GM12878 (cell line): ENCODE data around the gene LTK. TPM values are rescaled to one million over a fixed set of nuclear protein-coding genes. Genes with fewer than 3 reads are reported as not detected.

Experiments used
- ATAC-seq: fragments of 200-7000 bp; cut with Tn5 transposase; 3 replicates; pipeline ENCODE4 v1.9.1; 2020; ENCODE audit warnings: mild to moderate bottlenecking, moderate library complexity
- Bru-seq: library from RNA; stranded (reverse); fragments of 400-500 nt; gene quantifications from one replicate; lab custom pipeline; 2021; lab: Mats Ljungman, UMichigan
- BruChase-seq, 2 experiments: library from RNA; stranded (reverse); fragments of 400-500 nt; gene quantifications; one replicate each; lab custom pipeline; 2021; lab: Mats Ljungman, UMichigan
- BruUV-seq: library from RNA; stranded (reverse); fragments of 400-500 nt; replicated peaks from 2 replicates; lab custom pipeline; 2021; lab: Mats Ljungman, UMichigan
- CTCF ChIA-PET: fragments of 300-600 bp; sonication (Branson Sonifier 250); formaldehyde crosslinking; extraction: SDS; loops from one replicate; lab custom pipeline; 2021; ENCODE audit warnings: inconsistent platforms; lab: Yijun Ruan, JAX
- POLR2A ChIA-PET: fragments of 350-600 bp; formaldehyde crosslinking; extraction: SDS; loops from one replicate; lab custom pipeline; 2021; ENCODE audit warnings: inconsistent platforms; lab: Charles Lee
- RAD21 ChIA-PET: fragments of 300-600 bp; sonication (Branson Sonifier 250); formaldehyde crosslinking; loops from one replicate; lab custom pipeline; 2023; ENCODE audit warnings: antibody characterized with exemption; ENCODE audit not compliant: unreplicated experiment; lab: Charles Lee
- SMC1A ChIA-PET: fragments of 300-600 bp; sonication (Branson Sonifier 250); formaldehyde crosslinking; loops from one replicate; lab custom pipeline; 2023; ENCODE audit not compliant: unreplicated experiment, uncharacterized antibody; lab: Charles Lee
- DNase-seq: peaks from one replicate; pipeline ENCODE4 v3.0.0-alpha.2; 2011; ENCODE audit warnings: low read depth, low spot score
- FAIRE-seq: peaks from 3 replicates; lab custom pipeline; 2011; peaks lifted over from hg19 to GRCh38; lab: Jason Lieb, UNC
- H2AFZ ChIP-seq: 2 replicates; pipeline ENCODE4 v1.6.0; 2011; ENCODE audit warnings: low read depth, low read length, control low read depth; ENCODE audit not compliant: control insufficient read depth
- H3K27ac ChIP-seq: 2 replicates; pipeline ENCODE4 v1.5.1; 2011; ENCODE audit warnings: control low read depth; ENCODE audit not compliant: control insufficient read depth, insufficient read depth
- H3K27me3 ChIP-seq, 2 experiments: replicated peaks in 1 of 2; 2 replicates each; pipeline versions ENCODE4 v1.6.0 to v1.6.1; 2011; ENCODE audit warnings: low read length in 1 of 2; ENCODE audit not compliant: control insufficient read depth in 2 of 2, insufficient read depth in 2 of 2
- H3K36me3 ChIP-seq, 2 experiments: 2 replicates each; pipeline ENCODE4 v1.5.1; 2011; ENCODE audit warnings: low read length in 1 of 2; ENCODE audit not compliant: control insufficient read depth in 2 of 2, insufficient read depth in 2 of 2
- H3K4me1 ChIP-seq: 2 replicates; pipeline ENCODE4 v1.6.1; 2011; ENCODE audit warnings: mild to moderate bottlenecking, low read length, moderate library complexity, mixed read lengths; ENCODE audit not compliant: control insufficient read depth, insufficient read depth
- H3K4me2 ChIP-seq: 2 replicates; pipeline ENCODE4 v1.6.0; 2011; ENCODE audit warnings: control low read depth; ENCODE audit not compliant: control insufficient read depth, insufficient read depth
- H3K4me3 ChIP-seq: fragments of 200-600 bp; sonication (generic); 2 replicates; pipeline ENCODE4 v1.5.1; 2016
- H3K79me2 ChIP-seq: 2 replicates; pipeline ENCODE4 v1.6.0; 2011; ENCODE audit warnings: low read length; ENCODE audit not compliant: control insufficient read depth, insufficient read depth
- H3K9ac ChIP-seq: 2 replicates; pipeline ENCODE4 v1.8.0; 2011; ENCODE audit warnings: low read length, control low read depth, mixed read lengths; ENCODE audit not compliant: control insufficient read depth, insufficient read depth
- H3K9me3 ChIP-seq: replicated peaks from 3 replicates; pipeline ENCODE4 v1.5.1; 2011; ENCODE audit warnings: mild to moderate bottlenecking, low read length; ENCODE audit not compliant: control insufficient read depth, insufficient read depth
- H4K20me1 ChIP-seq: 2 replicates; pipeline ENCODE4 v1.6.0; 2011; ENCODE audit not compliant: control insufficient read depth, insufficient read depth
- ETV6 ChIP-seq, 2 experiments: fragments of 450-650 bp in 1 of 2; IDR thresholded peaks in 1 of 2; conservative IDR thresholded peaks in 1 of 2; 2 replicates each; pipeline ENCODE4 v1.6.1; 2014; ENCODE audit warnings: antibody characterized with exemption in 1 of 2, borderline replicate concordance in 1 of 2, low read depth in 1 of 2, mild to moderate bottlenecking in 1 of 2, moderate library complexity in 1 of 2
- GATAD2B ChIP-seq: fragments of 450-650 bp; conservative IDR thresholded peaks from 2 replicates; pipeline ENCODE4 v1.6.1; 2017; ENCODE audit warnings: low read depth, mild to moderate bottlenecking, moderate library complexity
- HDAC6 ChIP-seq: fragments of 200-600 bp; sonication (generic); IDR thresholded peaks from one replicate; pipeline ENCODE4 v1.8.0; 2017; ENCODE audit warnings: antibody characterized with exemption; ENCODE audit not compliant: unreplicated experiment
- MEF2A ChIP-seq: IDR thresholded peaks from 2 replicates; pipeline ENCODE4 v1.6.1; 2011; ENCODE audit warnings: low read depth, mild to moderate bottlenecking, low read length, moderate library complexity; ENCODE audit not compliant: insufficient read depth
- PAX5 ChIP-seq: IDR thresholded peaks from 2 replicates; pipeline ENCODE4 v1.6.1; 2011; ENCODE audit warnings: low read depth, low read length, borderline replicate concordance
- TCF12 ChIP-seq: IDR thresholded peaks from 2 replicates; pipeline ENCODE4 v1.6.1; 2011; ENCODE audit warnings: low read depth, mild to moderate bottlenecking, low read length
- WGBS: methylation state at CpG from one replicate; pipeline ENCODE4 v1.1.6; 2016; ENCODE audit warnings: low lambda C conversion rate; ENCODE audit not compliant: insufficient replicate concordance, insufficient coverage; ENCODE audit errors: missing lambda C conversion rate; 5-methylcytosine and 5-hydroxymethylcytosine counted together
- in situ Hi-C: fragments of 300-500 bp; cut with MboI; formaldehyde crosslinking; loops from 9 replicates; pipeline ENCODE4 v1.14.3; 2018; ENCODE audit warnings: mixed read lengths
- intact Hi-C: fragments of 100-400 bp; cut with micrococcal nuclease; formaldehyde crosslinking; loops from one replicate; pipeline ENCODE4 v1.14.2; 2022; ENCODE audit not compliant: unreplicated experiment
- long read RNA-seq, 2 experiments: library from polyadenylated mRNA; unstranded; transcript quantifications; one replicate each; pipeline ENCODE4 v2.0.0, GENCODE V29; 2019 to 2020
- polyA minus RNA-seq, 3 experiments: library from RNA; depleted of rRNA, polyadenylated mRNA; stranded (reverse); fragments of >200 nt; gene quantifications; 2 replicates each; pipeline ENCODE4 v1.2.3, GENCODE V29; 2011
- polyA plus RNA-seq, 11 experiments: library from polyadenylated mRNA; depleted of rRNA in 4 of 11; unstranded in 6 of 11; stranded (reverse) in 5 of 11; fragments of >200 nt; fragmentation: Nextera tagmentation in 4 of 11; fragmentation: Illumina TruSeq in 1 of 11; extraction: Ambion mirVana in 4 of 11; extraction: Trizol in 1 of 11; gene quantifications; 1 replicate in 1 of 11; 2 replicates in 10 of 11; pipeline versions ENCODE4 v1.2.1 to v1.2.3, GENCODE V29; 2011 to 2016; ENCODE audit warnings: inconsistent platforms in 2 of 11, missing spikeins in 2 of 11, low read depth in 1 of 11
- total RNA-seq, 4 experiments: library from RNA; depleted of rRNA in 3 of 4; stranded (reverse); fragments of >200 nt in 3 of 4; fragmentation: Illumina TruSeq in 1 of 4; extraction: Trizol in 1 of 4; gene quantifications; 2 replicates each; pipeline versions ENCODE4 v1.2.1 to v1.2.3, GENCODE V29; 2013 to 2021
- TF ChIP-seq, protein P1 (sequence below): fragments of 450-650 bp; IDR thresholded peaks from 2 replicates; pipeline ENCODE4 v1.6.1; 2017; ENCODE audit warnings: mild to moderate bottlenecking, moderate library complexity

Gene LTK
- 5.0 and 6.4 TPM in 2 replicates for total RNA-seq (2013; cell fraction: nucleolus; rRNA removed)
- total RNA-seq (2014; rRNA removed) (0.33 and 0.45 TPM in 2 replicates), total RNA-seq (2014; rRNA removed; fragmentation: Illumina TruSeq; extraction: Trizol) (0.13 and 0.14 TPM in 2 replicates), total RNA-seq (2021) (0.61 and 0.80 TPM in 2 replicates), polyA plus RNA-seq (2011; rRNA removed) (0.09 and 0.18 TPM in 2 replicates), polyA plus RNA-seq (2014; fragmentation: Illumina TruSeq; extraction: Trizol) (0.22 TPM in 1 of 2 replicates, not detected in the other), polyA plus RNA-seq (2014; fragmentation: Nextera tagmentation; extraction: Ambion mirVana) (under 1 TPM in 1 of 2 experiments, not detected in 1; 0.07 TPM), polyA plus RNA-seq (2014; rRNA removed) (0.33 and 0.54 TPM in 2 replicates), polyA plus RNA-seq (2016; fragmentation: Nextera tagmentation; extraction: Ambion mirVana) (under 1 TPM; 0.11 to 0.20 TPM), polyA minus RNA-seq (2011; rRNA and poly(A)+ RNA removed) (0.46 TPM in 1 of 2 replicates, not detected in the other), Bru-seq, nascent RNA (percentile 42 among the genes with signal in this experiment), BruChase-seq, experiment 1, labeled RNA remaining after a 6-hour chase (percentile 46 among the genes with signal in this experiment), BruChase-seq, experiment 2, labeled RNA remaining after a 2-hour chase (percentile 39 among the genes with signal in this experiment)
- polyA plus RNA-seq (2011; ENCODE audit: low read depth) = not detected
- 0.15 and 0.22 TPM in 2 replicates for polyA plus RNA-seq (2011; cell fraction: cytosol; rRNA removed)
- polyA plus RNA-seq (2011; cell fraction: nucleus; rRNA removed) = 2.2 and 2.6 TPM in 2 replicates
- 0.42 and 0.46 TPM in 2 replicates for polyA plus RNA-seq (2012)
- polyA minus RNA-seq (2011; cell fraction: cytosol; rRNA and poly(A)+ RNA removed) = 0.80 TPM in 1 of 2 replicates, not detected in the other
- polyA minus RNA-seq (2011; cell fraction: nucleus; rRNA and poly(A)+ RNA removed) = 0.24 TPM in 1 of 2 replicates, not detected in the other
- long read RNA-seq, experiment 1 = 0 reads
- long read RNA-seq, experiment 2 = 0 reads

DNA sequence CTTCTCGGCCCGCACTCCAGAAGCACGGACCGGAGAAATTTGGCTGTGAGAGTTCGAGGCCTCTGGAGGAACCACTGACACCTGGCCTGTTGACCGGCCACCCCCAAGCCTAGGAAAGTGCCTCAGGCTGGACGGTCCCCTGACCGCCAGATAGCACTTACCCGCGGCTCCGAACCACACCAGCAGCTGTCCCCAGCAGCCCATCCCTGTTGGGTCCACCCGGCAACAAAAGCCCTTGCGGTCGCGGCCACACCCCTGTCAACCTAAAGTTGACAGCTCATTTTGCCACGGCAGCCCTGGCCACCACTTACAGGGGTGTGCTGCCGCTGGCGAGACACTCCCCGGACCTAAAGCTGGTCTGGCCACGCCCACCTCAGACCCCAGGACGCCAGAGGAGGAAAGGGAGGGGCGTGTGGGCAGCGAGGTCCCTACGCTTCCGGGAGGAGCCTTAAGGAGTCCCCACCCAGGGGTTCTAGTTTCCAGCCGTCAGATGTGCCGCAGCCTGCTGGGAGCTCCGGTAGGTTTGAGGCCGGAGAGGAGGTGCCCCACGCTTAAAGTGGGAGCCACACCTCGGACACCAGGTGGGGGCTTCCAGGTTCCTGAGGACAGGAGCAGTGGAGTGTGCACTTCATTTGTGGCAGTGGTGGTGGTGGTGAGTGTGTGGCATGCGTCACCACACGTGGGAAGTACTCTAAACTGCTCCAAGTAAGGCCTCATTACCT lies at the start of gene LTK:
LTK (minus strand) TSS at position 322 of the 722 bp plus-strand sequence; CDS start at position 204, 118 bp downstream.
- H3K9me3 ChIP-seq = no peaks in the 10 kb centered on the region
- peak; percentile 67 for ATAC-seq
- intact Hi-C loops = no loop called here
- ChIA-PET CTCF (interaction anchor here (1.6 to 4.9 kb wide), 3 partner anchors 12 to 48 kb away, joined by 3 to 17 read pairs (median 3); no protein-coding TSS in a partner anchor), RAD21 (interaction anchor here (1.0 to 2.6 kb wide), 4 partner anchors 18 to 610 kb away, joined by 3 to 11 read pairs (median 4); partner anchors contain the start of gene ITPKA), POLR2A (interaction anchor here (1.0 kb wide), 2 partner anchors 21 to 44 kb away, joined by 4 to 8 read pairs; partner anchors contain the start of gene ITPKA), SMC1A (interaction anchor here (0.6 to 2.6 kb wide), 3 partner anchors 9 to 48 kb away, joined by 3 to 11 read pairs (median 4); no protein-coding TSS in a partner anchor)
- H3K9ac ChIP-seq = peak within 1 kb of the TSS; percentile 22; the same call in 1 of the 2 replicates
- BruUV-seq = no TSS peak
- DNase-seq = no peak
- no peaks in the 10 kb centered on the region for H4K20me1 ChIP-seq
- H3K4me3 ChIP-seq = peak within 1 kb of the TSS; percentile 67
- peak within 1 kb of the TSS; percentile 24 for H2AFZ ChIP-seq
- H3K27ac ChIP-seq = no peak within 1 kb of the TSS
- H3K79me2 ChIP-seq = no peaks in the 10 kb centered on the region
- WGBS = 20% methylated on average over 32 of the region's 33 CpGs
- H3K27me3 ChIP-seq = peaks cover 5 to 20% of the 10 kb centered on the region in 2 experiments
- TF ChIP-seq HDAC6 (no peak), GATAD2B (0 out of 2 replicates have a peak, but pooled peaks have one; percentile 49), MEF2A (no peak), TCF12 (no peak), ETV6 (conservative IDR thresholded peaks at IDR 0.05 in 1 of 2, IDR thresholded peaks at IDR 0.05 in 1 of 2; ENCODE audit: borderline replicate concordance in 1 of 2, low read depth in 1 of 2) (no peak), PAX5 (0 out of 2 replicates have a peak, but pooled peaks have one; percentile 4)
- TF ChIP-seq, protein P1, sequence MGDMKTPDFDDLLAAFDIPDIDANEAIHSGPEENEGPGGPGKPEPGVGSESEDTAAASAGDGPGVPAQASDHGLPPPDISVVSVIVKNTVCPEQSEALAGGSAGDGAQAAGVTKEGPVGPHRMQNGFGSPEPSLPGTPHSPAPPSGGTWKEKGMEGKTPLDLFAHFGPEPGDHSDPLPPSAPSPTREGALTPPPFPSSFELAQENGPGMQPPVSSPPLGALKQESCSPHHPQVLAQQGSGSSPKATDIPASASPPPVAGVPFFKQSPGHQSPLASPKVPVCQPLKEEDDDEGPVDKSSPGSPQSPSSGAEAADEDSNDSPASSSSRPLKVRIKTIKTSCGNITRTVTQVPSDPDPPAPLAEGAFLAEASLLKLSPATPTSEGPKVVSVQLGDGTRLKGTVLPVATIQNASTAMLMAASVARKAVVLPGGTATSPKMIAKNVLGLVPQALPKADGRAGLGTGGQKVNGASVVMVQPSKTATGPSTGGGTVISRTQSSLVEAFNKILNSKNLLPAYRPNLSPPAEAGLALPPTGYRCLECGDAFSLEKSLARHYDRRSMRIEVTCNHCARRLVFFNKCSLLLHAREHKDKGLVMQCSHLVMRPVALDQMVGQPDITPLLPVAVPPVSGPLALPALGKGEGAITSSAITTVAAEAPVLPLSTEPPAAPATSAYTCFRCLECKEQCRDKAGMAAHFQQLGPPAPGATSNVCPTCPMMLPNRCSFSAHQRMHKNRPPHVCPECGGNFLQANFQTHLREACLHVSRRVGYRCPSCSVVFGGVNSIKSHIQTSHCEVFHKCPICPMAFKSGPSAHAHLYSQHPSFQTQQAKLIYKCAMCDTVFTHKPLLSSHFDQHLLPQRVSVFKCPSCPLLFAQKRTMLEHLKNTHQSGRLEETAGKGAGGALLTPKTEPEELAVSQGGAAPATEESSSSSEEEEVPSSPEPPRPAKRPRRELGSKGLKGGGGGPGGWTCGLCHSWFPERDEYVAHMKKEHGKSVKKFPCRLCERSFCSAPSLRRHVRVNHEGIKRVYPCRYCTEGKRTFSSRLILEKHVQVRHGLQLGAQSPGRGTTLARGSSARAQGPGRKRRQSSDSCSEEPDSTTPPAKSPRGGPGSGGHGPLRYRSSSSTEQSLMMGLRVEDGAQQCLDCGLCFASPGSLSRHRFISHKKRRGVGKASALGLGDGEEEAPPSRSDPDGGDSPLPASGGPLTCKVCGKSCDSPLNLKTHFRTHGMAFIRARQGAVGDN = 0 out of 2 replicates have a peak, but pooled peaks have one; percentile 14
- FAIRE-seq = no peak
- H3K4me1 ChIP-seq = peaks cover 23% of the 10 kb centered on the region
- 0 out of 4 replicates have a peak, but pooled peaks cover 0 to 3% of the 10 kb centered on the region in 2 experiments for H3K36me3 ChIP-seq
- in situ Hi-C loops = no loop called here
- peak within 1 kb of the TSS; percentile 96 for H3K4me2 ChIP-seq
